HG03439 (cell line): ENCODE measurements around the gene SETD1A.
A peak's percentile ranks its signal among the peaks of the same experiment; 100 is the strongest.
"Not testable (repeated sequence)": the region's sequence is repeated elsewhere in the genome, so short reads cannot be mapped to it uniquely, and the experiment has no call there.

Experiments used
- ATAC-seq: cut with Tn5 transposase; IDR thresholded peaks from one replicate; pipeline ENCODE4 v1.9.1; 2021; ENCODE audit warnings: mild to moderate bottlenecking, moderate library complexity; ENCODE audit not compliant: unreplicated experiment

The SETD1A gene

GRCh38 chr16:31011815-31012214, 54.3 kb downstream of the SETD1A start:
- not testable (repeated sequence) for ATAC-seq

GRCh38 chr16:31013292-31013691, 55.7 kb downstream of the SETD1A start:
- ATAC-seq = not testable (repeated sequence)

- ATAC-seq = no peak
These were observed 58.5 kb downstream of the SETD1A start for GRCh38 chr16:31016018-31016417.

- ATAC-seq = not testable (repeated sequence)
These were observed 60.2 kb downstream of the SETD1A start for GRCh38 chr16:31017756-31018155.

- ATAC-seq = no peak
These were observed 63.0 kb downstream of the SETD1A start for GRCh38 chr16:31020536-31020935.

- ATAC-seq = no peak
These were observed 65.1 kb downstream of the SETD1A start for GRCh38 chr16:31022544-31023251.

GRCh38 chr16:31023252-31023602, 65.7 kb downstream of the SETD1A start:
- no peak for ATAC-seq

GRCh38 chr16:31023627-31024226, 66.2 kb downstream of the SETD1A start:
- no peak for ATAC-seq

GRCh38 chr16:31025339-31025738, 67.8 kb downstream of the SETD1A start:
- ATAC-seq = no peak

- ATAC-seq = no peak
These were observed 71.7 kb downstream of the SETD1A start for GRCh38 chr16:31029272-31029671.

GRCh38 chr16:31031276-31031675, 73.7 kb downstream of the SETD1A start:
- no peak for ATAC-seq

GRCh38 chr16:31032736-31033708, 75.5 kb downstream of the SETD1A start, which contains the start of gene STX4:
TSS of gene STX4 (plus strand) at chr16:31033558. CDS start at chr16:31033806, 248 bp downstream.
- ATAC-seq = peak; percentile 76

- ATAC-seq = peak; percentile 41
These were observed 76.3 kb downstream of the SETD1A start for GRCh38 chr16:31033709-31034492.
